ENCODE results near the gene CARD10. TPM values are rescaled to one million over a fixed set of nuclear protein-coding genes. Genes with fewer than 3 reads are reported as not detected.
A peak's percentile ranks its signal among the peaks of the same experiment; 100 is the strongest.

CARD10 gene
- total and polyA plus RNA-seq, 2 of the 13 experiments (the other 11 are each of a cell fraction or from before 2014, with no cell fraction given) = 35.2 to 55.8 TPM

GRCh38 chr22:37511395-37512104 lies 7.7 kb downstream of the CARD10 start (continued):
- TF ChIP-seq YY1 (IDR thresholded peaks at IDR 0.05; ENCODE audit: insufficient read depth, insufficient replicate concordance, low read depth, low read length) = no peak
- no peak for TF ChIP-seq HBP1 (CRISPR knock-in tag; IDR thresholded peaks at IDR 0.05; ENCODE audit: low read depth)
- TF ChIP-seq TBX2 (CRISPR knock-in tag; IDR thresholded peaks at IDR 0.05; ENCODE audit: borderline replicate concordance) = no peak
- no peak for TF ChIP-seq ZBTB43 (CRISPR knock-in tag; conservative IDR thresholded peaks at IDR 0.05)
- no peak for TF ChIP-seq ZNF564 (CRISPR knock-in tag; IDR thresholded peaks at IDR 0.05)
- no peak for TF ChIP-seq ZNF816 (CRISPR knock-in tag; IDR thresholded peaks at IDR 0.05; ENCODE audit: borderline replicate concordance)
- peak; percentile 33; the same call in 1 of the 2 replicates for TF ChIP-seq ZNF503 (CRISPR knock-in tag; IDR thresholded peaks at IDR 0.05)
- no peak for TF ChIP-seq AKAP8 (CRISPR knock-in tag; IDR thresholded peaks at IDR 0.05)
- no peak for TF ChIP-seq ZNF160 (CRISPR knock-in tag; IDR thresholded peaks at IDR 0.05)
- TF ChIP-seq ETS1 (CRISPR knock-in tag; IDR thresholded peaks at IDR 0.05) = no peak
- 0 out of 2 replicates have a peak, but pooled peaks have one; percentile 4 for TF ChIP-seq ZNF691 (CRISPR knock-in tag; IDR thresholded peaks at IDR 0.05; ENCODE audit: borderline replicate concordance, low read depth)
- TF ChIP-seq PRPF4 (IDR thresholded peaks at IDR 0.05; ENCODE audit: low read depth, low read length, poor library complexity, severe bottlenecking) = no peak
- TF ChIP-seq ZNF614 (CRISPR knock-in tag; IDR thresholded peaks at IDR 0.05; ENCODE audit: borderline replicate concordance) = 0 out of 2 replicates have a peak, but pooled peaks have one; percentile 12
- TF ChIP-seq MIXL1 (CRISPR knock-in tag; IDR thresholded peaks at IDR 0.05) = no peak
- no peak for TF ChIP-seq CREM (IDR thresholded peaks at IDR 0.05)
- TF ChIP-seq CREM (CRISPR knock-in tag; IDR thresholded peaks at IDR 0.05) = no peak
- no peak for TF ChIP-seq MAX (IDR thresholded peaks at IDR 0.05)
- no peak for TF ChIP-seq ZNF891 (CRISPR knock-in tag; IDR thresholded peaks at IDR 0.05)
- no peak for TF ChIP-seq ZNF672 (CRISPR knock-in tag; IDR thresholded peaks at IDR 0.05)
- TF ChIP-seq MNT (IDR thresholded peaks at IDR 0.05) = no peak
- no peak for TF ChIP-seq ZNF335 (CRISPR knock-in tag; IDR thresholded peaks at IDR 0.05)

Measured in HepG2 (cell line).